ENCODE measurements around the gene AFF3. TPM values are rescaled to one million over a fixed set of nuclear protein-coding genes. Genes with fewer than 3 reads are reported as not detected.

Gene AFF3
- total and polyA plus RNA-seq, 2 of the 4 experiments (the other 2 are of a cell fraction), result 12.9 to 14.3 TPM

GRCh38 chr2:100178864-100179263 lies 36.5 kb upstream of the AFF3 start:
- Histone ChIP-seq H3K9me1 (ENCODE audit: insufficient read depth, low read length) (no peaks in the 10 kb centered on the region), H3K4me2 (ENCODE audit: low read depth, low read length) (no peak overlapping the region), H4K20me1 (ENCODE audit: insufficient read depth, low read length) (no peaks in the 10 kb centered on the region), H2AFZ (replicated peaks; ENCODE audit: low read length, poor library complexity) (no peak overlapping the region), H3K4ac (ENCODE audit: low read depth, low read length) (no peak overlapping the region), H3K4me1 (ENCODE audit: control insufficient read depth, insufficient read depth, low read length) (no peaks in the 10 kb centered on the region), H2AK9ac (replicated peaks; ENCODE audit: low read depth, low read length, poor library complexity) (no peak overlapping the region), H4K5ac (ENCODE audit: low read depth, low read length) (no peak overlapping the region), H2AK5ac (ENCODE audit: low read depth, low read length) (no peak overlapping the region), H2BK15ac (ENCODE audit: low read depth, low read length) (no peak overlapping the region), H3K14ac (replicated peaks; ENCODE audit: low read depth, low read length) (no peak overlapping the region), H3K27me3 (ENCODE audit: control insufficient read depth, insufficient read depth, low read length) (peaks cover 2% of the 10 kb centered on the region; the same call in 1 of the 2 replicates), H4K8ac (ENCODE audit: low read depth in 2 of 2, low read length in 2 of 2) (no peak overlapping the region), H2BK20ac (ENCODE audit: low read depth, low read length) (no peak overlapping the region), H3K18ac (ENCODE audit: low read depth, low read length) (no peak overlapping the region), H4K91ac (ENCODE audit: insufficient read depth, low read depth, low read length) (no peak overlapping the region), H2BK120ac (ENCODE audit: low read depth, low read length) (no peak overlapping the region), H3K23ac (ENCODE audit: low read depth, low read length) (no peak overlapping the region), H3K27ac (ENCODE audit: insufficient read depth, low read length) (no peak overlapping the region), H3K36me3 (ENCODE audit: control insufficient read depth, insufficient read depth, low read length) (no peaks in the 10 kb centered on the region), H2BK5ac (ENCODE audit: low read depth, low read length, poor library complexity, severe bottlenecking) (no peak overlapping the region), H3K79me1 (ENCODE audit: low read depth in 1 of 2, low read length in 2 of 2) (no peaks in the 10 kb centered on the region), H3K9ac (ENCODE audit: low read depth, low read length) (no peak overlapping the region), H3K9me3 (ENCODE audit: control insufficient read depth, insufficient read depth, low read length) (no peaks in the 10 kb centered on the region), H3K56ac (ENCODE audit: extremely low read depth, insufficient read depth, low read length) (no peak overlapping the region), H3K4me3 (ENCODE audit: insufficient read depth, low read depth, low read length) (no peak overlapping the region)
- CTCF ChIA-PET, result no interaction called here
- BruUV-seq (replicated peaks), result no TSS peak
- in situ Hi-C loops (cut with MboI; ENCODE audit: low sequenced_read_pairs), result no loop called here
- TF ChIP-seq MAFK (IDR thresholded peaks at IDR 0.05; ENCODE audit: low read depth, low read length) (no peak), CEBPB (IDR thresholded peaks at IDR 0.05; ENCODE audit: low read depth, low read length) (no peak), CHD1 (IDR thresholded peaks at IDR 0.05; ENCODE audit: low read depth, low read length) (no peak), MAZ (IDR thresholded peaks at IDR 0.05; ENCODE audit: borderline replicate concordance, low read depth, low read length) (no peak), FOS (IDR thresholded peaks at IDR 0.05; ENCODE audit: low read depth, low read length) (no peak), SMC3 (IDR thresholded peaks at IDR 0.05; ENCODE audit: low read depth, low read length) (no peak), RAD21 (IDR thresholded peaks at IDR 0.05; ENCODE audit: low read length) (no peak)
- POLR2A ChIA-PET (ENCODE audit: unreplicated experiment), result no interaction called here
- no CpG with 5 or more reads among the region's 3 CpGs for WGBS, 2 experiments (ENCODE audit: extremely low coverage in 2 of 2, insufficient read length in 1 of 2)
- intact Hi-C loops (cut with micrococcal nuclease), result no loop called here
- DNase-seq (no peak), ATAC-seq (ENCODE audit: low read depth) (no peak)
- dilution Hi-C loops (cut with HindIII; ENCODE audit: low sequenced_read_pairs, unreplicated experiment), result no loop called here

Data from IMR-90 (cell line).